NOMO-1 treated with DMSO at 0.1 percent for 48 hours (cell line): Measurements from ENCODE around the gene HELZ2.
"Not testable (repeated sequence)": the region's sequence is repeated elsewhere in the genome, so short reads cannot be mapped to it uniquely, and the experiment has no call there.

ENCODE experiments used
- DNase-seq: peaks from one replicate; lab custom pipeline; 2025; ENCODE audit not compliant: unreplicated experiment; lab: John Stamatoyannopoulos, UW

The HELZ2 gene

GRCh38 chr20:63565699-63566335 lies 8.2 kb downstream of the HELZ2 start:
- no peak for DNase-seq

GRCh38 chr20:63565021-63565698 lies 8.9 kb downstream of the HELZ2 start:
- DNase-seq: no peak

- no peak for DNase-seq
Measured at GRCh38 chr20:63564036-63564810, 9.8 kb downstream of the HELZ2 start.

- no peak for DNase-seq
Measured at GRCh38 chr20:63563225-63563935, 10.7 kb downstream of the HELZ2 start.

- DNase-seq: no peak
Measured at GRCh38 chr20:63562461-63563224, 11.4 kb downstream of the HELZ2 start.

GRCh38 chr20:63561624-63562396 lies 12.2 kb downstream of the HELZ2 start:
- no peak for DNase-seq

GRCh38 chr20:63560856-63561609 lies 13.0 kb downstream of the HELZ2 start:
- no peak for DNase-seq

- DNase-seq: no peak
Measured at GRCh38 chr20:63560333-63560805, 13.7 kb downstream of the HELZ2 start.

GRCh38 chr20:63559485-63560332 lies 14.3 kb downstream of the HELZ2 start:
- DNase-seq: not testable (repeated sequence)

GRCh38 chr20:63558804-63559484 lies 15.1 kb downstream of the HELZ2 start:
- DNase-seq: no peak

GRCh38 chr20:63557481-63557891 lies 16.6 kb downstream of the HELZ2 start:
- no peak for DNase-seq

- DNase-seq: no peak
Measured at GRCh38 chr20:63556873-63557478, 17.1 kb downstream of the HELZ2 start.

- no peak for DNase-seq
Measured at GRCh38 chr20:63555661-63556381, 18.2 kb downstream of the HELZ2 start.

- DNase-seq: no peak
Measured at GRCh38 chr20:63554361-63555278, 19.4 kb downstream of the HELZ2 start.

- DNase-seq: no peak
Measured at GRCh38 chr20:63553933-63554290, 20.1 kb downstream of the HELZ2 start, which contains the start of gene FNDC11. Gene FNDC11, plus strand, starts transcription at chr20:63554159. Its CDS starts 1,505 bp downstream, at chr20:63555664.
